Duodenal mucosa (tissue), 2 donors: ENCODE measurements around the gene REEP2.

ENCODE experiments used
- H3K27ac ChIP-seq: one replicate; pipeline ENCODE4 v1.7.0; 2013; ENCODE audit warnings: low read depth, low read length
- H3K27me3 ChIP-seq, 2 donors: one replicate each; pipeline ENCODE4 v1.7.0; 2013; ENCODE audit warnings: low read length in 2 of 2, control low read depth in 1 of 2; ENCODE audit not compliant: insufficient read depth in 2 of 2, control insufficient read depth in 1 of 2
- H3K36me3 ChIP-seq, 2 donors: one replicate each; pipeline ENCODE4 v1.7.0; 2013; ENCODE audit warnings: low read length in 2 of 2, control low read depth in 1 of 2; ENCODE audit not compliant: insufficient read depth in 2 of 2, control insufficient read depth in 1 of 2
- H3K4me1 ChIP-seq, 2 donors: one replicate each; pipeline ENCODE4 v1.7.0; 2013; ENCODE audit warnings: low read length in 2 of 2, control low read depth in 1 of 2; ENCODE audit not compliant: insufficient read depth in 2 of 2, control insufficient read depth in 1 of 2
- H3K4me3 ChIP-seq, 2 donors: one replicate each; pipeline ENCODE4 v1.7.0; 2013; ENCODE audit warnings: low read length in 2 of 2, low read depth in 1 of 2
- H3K9ac ChIP-seq, 2 donors: one replicate each; pipeline ENCODE4 v1.7.0; 2013; ENCODE audit warnings: low read length in 2 of 2, low read depth in 1 of 2
- H3K9me3 ChIP-seq, 2 donors: one replicate each; pipeline ENCODE4 v1.7.0; 2013; ENCODE audit warnings: low read length in 2 of 2, control low read depth in 1 of 2; ENCODE audit not compliant: control insufficient read depth in 1 of 2

Gene REEP2

GRCh38 chr5:138448481-138449398 is 9.9 kb downstream of the REEP2 start:
- no peaks in the 10 kb centered on the region for H3K36me3 ChIP-seq
- no peak overlapping the region for H3K9ac ChIP-seq
- no peaks in the 10 kb centered on the region for H3K27me3 ChIP-seq
- no peaks in the 10 kb centered on the region for H3K9me3 ChIP-seq
- peaks cover 0 to 5% of the 10 kb centered on the region in 2 donors for H3K4me1 ChIP-seq
- H3K27ac ChIP-seq, result no peak overlapping the region
- no peak overlapping the region for H3K4me3 ChIP-seq

GRCh38 chr5:138449501-138450239 is 10.8 kb downstream of the REEP2 start:
- no peak overlapping the region for H3K27ac ChIP-seq

GRCh38 chr5:138450971-138451370 is 12.1 kb downstream of the REEP2 start:
- H3K9me3 ChIP-seq, result no peaks in the 10 kb centered on the region
- H3K27ac ChIP-seq, result no peak overlapping the region
- no peaks in the 10 kb centered on the region for H3K27me3 ChIP-seq
- no peak overlapping the region for H3K9ac ChIP-seq
- H3K36me3 ChIP-seq, result no peaks in the 10 kb centered on the region
- H3K4me1 ChIP-seq, result no peaks in the 10 kb centered on the region
- H3K4me3 ChIP-seq, result no peak overlapping the region

More at GRCh38 chr5:138449501-138450239, 10.8 kb downstream of the REEP2 start:
- Histone ChIP-seq H3K4me3 (no peak overlapping the region), H3K27me3 (no peaks in the 10 kb centered on the region), H3K9me3 (no peaks in the 10 kb centered on the region), H3K9ac (no peak overlapping the region), H3K36me3 (no peaks in the 10 kb centered on the region), H3K4me1 (peaks cover 0 to 5% of the 10 kb centered on the region in 2 donors)

- H3K27me3 ChIP-seq, result no peaks in the 10 kb centered on the region
- no peaks in the 10 kb centered on the region for H3K9me3 ChIP-seq
- H3K4me1 ChIP-seq, result no peaks in the 10 kb centered on the region
- no peak overlapping the region for H3K27ac ChIP-seq
- no peaks in the 10 kb centered on the region for H3K36me3 ChIP-seq
- no peak overlapping the region for H3K9ac ChIP-seq
- H3K4me3 ChIP-seq, result no peak overlapping the region
These were observed 13.9 kb downstream of the REEP2 start for GRCh38 chr5:138452720-138453119.

- no peak overlapping the region for H3K4me3 ChIP-seq
- no peaks in the 10 kb centered on the region for H3K27me3 ChIP-seq
- no peak overlapping the region for H3K9ac ChIP-seq
- H3K36me3 ChIP-seq, result no peaks in the 10 kb centered on the region
- peaks cover 0 to under 1% of the 10 kb centered on the region in 2 donors for H3K4me1 ChIP-seq
- H3K9me3 ChIP-seq, result no peaks in the 10 kb centered on the region
- no peak overlapping the region for H3K27ac ChIP-seq
These were observed 14.7 kb downstream of the REEP2 start for GRCh38 chr5:138453590-138453989.

- Histone ChIP-seq H3K27ac (no peak overlapping the region), H3K27me3 (no peaks in the 10 kb centered on the region), H3K36me3 (no peaks in the 10 kb centered on the region), H3K9ac (no peak overlapping the region), H3K9me3 (no peaks in the 10 kb centered on the region), H3K4me3 (no peak overlapping the region), H3K4me1 (peaks cover 0 to 5% of the 10 kb centered on the region in 2 donors)
These were observed 15.3 kb downstream of the REEP2 start for GRCh38 chr5:138454121-138454520.

- Histone ChIP-seq H3K9ac (no peak overlapping the region), H3K36me3 (no peaks in the 10 kb centered on the region), H3K4me1 (peaks cover 0 to 11% of the 10 kb centered on the region in 2 donors), H3K27ac (no peak overlapping the region), H3K27me3 (no peaks in the 10 kb centered on the region), H3K9me3 (no peaks in the 10 kb centered on the region), H3K4me3 (no peak overlapping the region)
These were observed 16.5 kb downstream of the REEP2 start for GRCh38 chr5:138455232-138455930.

GRCh38 chr5:138457531-138458275 is 18.8 kb downstream of the REEP2 start:
- Histone ChIP-seq H3K27ac (no peak overlapping the region), H3K9me3 (no peaks in the 10 kb centered on the region), H3K9ac (no peak overlapping the region), H3K4me3 (no peak overlapping the region), H3K27me3 (no peaks in the 10 kb centered on the region), H3K4me1 (peaks cover 5 to 11% of the 10 kb centered on the region in 2 donors), H3K36me3 (no peaks in the 10 kb centered on the region)

GRCh38 chr5:138458384-138458783 is 19.5 kb downstream of the REEP2 start:
- H3K36me3 ChIP-seq, result no peaks in the 10 kb centered on the region
- no peaks in the 10 kb centered on the region for H3K27me3 ChIP-seq
- no peak overlapping the region for H3K4me3 ChIP-seq
- no peak overlapping the region for H3K27ac ChIP-seq
- H3K9me3 ChIP-seq, result no peaks in the 10 kb centered on the region
- H3K4me1 ChIP-seq, result peaks cover 5 to 15% of the 10 kb centered on the region in 2 donors
- H3K9ac ChIP-seq, result no peak overlapping the region
